ENCODE data around the gene FAM241A.

DNA sequence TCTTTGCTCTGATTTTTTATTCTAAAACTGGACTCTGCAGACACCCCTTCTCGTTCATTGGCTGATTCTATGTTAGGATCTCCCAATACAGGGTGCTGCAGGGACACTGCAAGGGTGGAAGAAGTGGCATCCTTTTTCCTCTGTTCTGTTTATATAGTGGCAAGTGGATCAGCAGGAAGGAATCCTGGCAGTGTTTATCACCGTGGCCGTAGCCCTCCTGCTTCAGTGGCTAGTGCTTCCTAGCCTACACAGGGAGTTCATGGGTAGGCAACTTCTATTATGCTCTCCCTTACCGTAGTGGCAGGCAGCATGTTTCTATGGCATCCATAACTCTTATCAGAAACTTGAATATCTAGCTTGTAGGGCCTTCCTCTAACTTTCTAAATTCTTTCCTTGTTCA, 79.9 kb downstream of the FAM241A start:
- TF ChIP-seq POLR2A (IDR thresholded peaks at IDR 0.05; ENCODE audit: low read length): no peak
- TF ChIP-seq GATA1 (IDR thresholded peaks at IDR 0.05; ENCODE audit: low read depth, low read length): no peak
